Colonic mucosa (tissue), 2 donors: ENCODE results near the gene STRAP. TPM values are rescaled to one million over a fixed set of nuclear protein-coding genes. Genes with fewer than 3 reads are reported as not detected.

Experiments used
- total RNA-seq, 2 donors: library from RNA; stranded (reverse); fragmentation: NEBNext Ultra II Directional in 1 of 2; extraction: Animal tissue kit (Norgen Biotek cat#: 25700) in 1 of 2; gene quantifications; one replicate each; pipeline ENCODE4 v1.2.1, GENCODE V29; 2021
- donor health status: DM: no; HTN: no; CAD: no.
- donor health status: DM: no; HTN: no; CAD: no.

Gene STRAP
- total RNA-seq, 2 donors from 2014 or later, result 85.3 to 108 TPM

Other genes starting within 250 kb of the STRAP start
- 100 to 1,000 TPM in 1 of 2 donors, 10 to 100 TPM in 1; 93.7 to 161 TPM for gene EPS8, start 93.0 kb upstream of the STRAP start, total RNA-seq
- gene DERA, start 28.9 kb downstream of the STRAP start, total RNA-seq, result 10 to 100 TPM; 44.0 to 61.2 TPM